Hepatocyte (in vitro differentiated cells): ENCODE data around the gene TERB2.
"Not testable (repeated sequence)": the region's sequence is repeated elsewhere in the genome, so short reads cannot be mapped to it uniquely, and the experiment has no call there.

Experiments
- EZH2 ChIP-seq: fragments of 200-600 bp; sonication (generic); IDR thresholded peaks from 2 replicates; pipeline ENCODE4 v1.6.1; 2016; ENCODE audit warnings: antibody characterized with exemption, mild to moderate bottlenecking, borderline replicate concordance
- TF ChIP-seq, protein P1 (sequence below): fragments of 200-600 bp; sonication (generic); IDR thresholded peaks from 2 replicates; pipeline ENCODE4 v1.5.1; 2016; ENCODE audit warnings: antibody characterized with exemption, mild to moderate bottlenecking; ENCODE audit not compliant: poor library complexity

DNA sequence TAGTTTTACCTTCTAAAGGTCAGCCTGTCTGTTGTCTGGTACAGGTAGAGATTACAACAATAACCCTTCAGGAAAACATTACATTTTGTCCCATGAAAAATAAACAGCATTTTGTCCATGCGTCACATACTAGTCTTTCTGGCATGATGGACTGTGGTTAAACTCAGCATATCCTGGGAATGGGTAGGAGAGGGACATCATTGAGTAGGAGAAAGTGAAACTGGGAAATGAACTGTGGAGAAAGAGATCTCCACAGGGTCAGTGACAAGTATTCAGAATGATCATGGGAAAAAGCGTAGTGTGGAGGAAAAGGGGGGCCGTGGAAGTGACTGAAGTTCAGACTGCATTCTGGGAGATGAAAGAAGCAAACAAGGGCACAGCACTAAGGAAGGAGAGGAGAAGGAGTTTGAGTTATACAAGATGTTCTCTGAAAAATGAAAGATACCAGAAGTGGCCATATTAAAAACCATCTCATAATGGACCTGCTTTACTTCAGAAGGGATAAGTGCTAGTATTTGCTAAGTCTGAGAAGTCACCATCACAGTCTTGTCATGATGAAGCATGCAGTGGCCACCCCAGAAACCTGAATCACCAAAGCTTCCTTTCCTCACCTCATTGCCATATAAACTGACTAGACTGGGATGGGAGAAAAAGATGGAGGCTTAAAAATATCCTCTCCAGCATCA, 31.8 kb downstream of the TERB2 start:
- TF ChIP-seq, protein P1, sequence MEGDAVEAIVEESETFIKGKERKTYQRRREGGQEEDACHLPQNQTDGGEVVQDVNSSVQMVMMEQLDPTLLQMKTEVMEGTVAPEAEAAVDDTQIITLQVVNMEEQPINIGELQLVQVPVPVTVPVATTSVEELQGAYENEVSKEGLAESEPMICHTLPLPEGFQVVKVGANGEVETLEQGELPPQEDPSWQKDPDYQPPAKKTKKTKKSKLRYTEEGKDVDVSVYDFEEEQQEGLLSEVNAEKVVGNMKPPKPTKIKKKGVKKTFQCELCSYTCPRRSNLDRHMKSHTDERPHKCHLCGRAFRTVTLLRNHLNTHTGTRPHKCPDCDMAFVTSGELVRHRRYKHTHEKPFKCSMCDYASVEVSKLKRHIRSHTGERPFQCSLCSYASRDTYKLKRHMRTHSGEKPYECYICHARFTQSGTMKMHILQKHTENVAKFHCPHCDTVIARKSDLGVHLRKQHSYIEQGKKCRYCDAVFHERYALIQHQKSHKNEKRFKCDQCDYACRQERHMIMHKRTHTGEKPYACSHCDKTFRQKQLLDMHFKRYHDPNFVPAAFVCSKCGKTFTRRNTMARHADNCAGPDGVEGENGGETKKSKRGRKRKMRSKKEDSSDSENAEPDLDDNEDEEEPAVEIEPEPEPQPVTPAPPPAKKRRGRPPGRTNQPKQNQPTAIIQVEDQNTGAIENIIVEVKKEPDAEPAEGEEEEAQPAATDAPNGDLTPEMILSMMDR, result not testable (repeated sequence)
- TF ChIP-seq EZH2, result not testable (repeated sequence)
